Measurements from ENCODE around the gene RPL10A.

- TF ChIP-seq CTCF (IDR thresholded peaks at IDR 0.05) (no peak), POLR2A (IDR thresholded peaks at IDR 0.05) (no peak)
These were observed 38.7 kb upstream of the RPL10A start for GRCh38 chr6:35429463-35429862.
